ENCODE data around the gene TMEM123.

- TF ChIP-seq POLR2A (IDR thresholded peaks at IDR 0.05) (no peak), CTCF (IDR thresholded peaks at IDR 0.05) (no peak)
Measured at GRCh38 chr11:102437727-102438126, 14.8 kb downstream of the TMEM123 start.
